ENCODE results near the gene BLVRA.

GRCh38 chr7:43729924-43730248 is 28.6 kb upstream of the BLVRA start:
- TF ChIP-seq CTCF (IDR thresholded peaks at IDR 0.05): no peak
- TF ChIP-seq EP300 (IDR thresholded peaks at IDR 0.05): no peak
- no peak for TF ChIP-seq POLR2A (IDR thresholded peaks at IDR 0.05; ENCODE audit: low read depth)
